PC-3 (cell line): Measurements from ENCODE around the gene CASTOR1. TPM values are rescaled to one million over a fixed set of nuclear protein-coding genes. Genes with fewer than 3 reads are reported as not detected.

Experiments used
- ATAC-seq: fragments of 200-7000 bp; cut with Tn5 transposase; 2 replicates; pipeline ENCODE4 v1.9.1; 2020; ENCODE audit warnings: mild to moderate bottlenecking, moderate library complexity
- BruUV-seq: library from RNA; stranded (reverse); fragments of 400-500 nt; replicated peaks from 2 replicates; lab custom pipeline; 2021; lab: Mats Ljungman, UMichigan
- CTCF ChIA-PET: fragments of 300-600 bp; sonication (Branson Sonifier 250); formaldehyde crosslinking; loops from one replicate; lab custom pipeline; 2022; ENCODE audit warnings: antibody characterized with exemption; lab: Charles Lee
- POLR2A ChIA-PET: fragments of 300-600 bp; sonication (Branson Sonifier 250); formaldehyde crosslinking; loops from one replicate; lab custom pipeline; 2022; ENCODE audit warnings: antibody characterized with exemption; ENCODE audit not compliant: unreplicated experiment; lab: Charles Lee
- DNase-seq: peaks from one replicate; pipeline ENCODE4 v3.0.0-alpha.2; 2015
- H2AFZ ChIP-seq: fragments of 300-600 bp; sonication (generic); 2 replicates; pipeline ENCODE4 v1.6.0; 2016; ENCODE audit warnings: antibody characterized with exemption, low read length
- H3F3A ChIP-seq: fragments of 300-600 bp; sonication (generic); one replicate; pipeline ENCODE4 v1.6.0; 2017; ENCODE audit warnings: antibody characterized with exemption, low read length, control low read depth, mild to moderate bottlenecking; ENCODE audit not compliant: unreplicated experiment
- H3K27ac ChIP-seq: fragments of 300-600 bp; sonication (generic); 2 replicates; pipeline ENCODE4 v1.5.1; 2016; ENCODE audit warnings: mild to moderate bottlenecking, low read length
- H3K27me3 ChIP-seq: fragments of 300-600 bp; sonication (generic); 2 replicates; pipeline ENCODE4 v1.6.1; 2016; ENCODE audit warnings: low read length, mixed read lengths
- H3K36me3 ChIP-seq: fragments of 300-600 bp; sonication (generic); 2 replicates; pipeline ENCODE4 v1.6.1; 2016; ENCODE audit warnings: low read depth, mixed run types, low read length, mixed read lengths
- H3K4me1 ChIP-seq: fragments of 300-600 bp; sonication (generic); 2 replicates; pipeline ENCODE4 v1.5.1; 2016; ENCODE audit warnings: low read length; ENCODE audit not compliant: insufficient read depth
- H3K4me2 ChIP-seq: fragments of 300-600 bp; sonication (generic); 2 replicates; pipeline ENCODE4 v1.6.0; 2016; ENCODE audit warnings: low read length
- H3K4me3 ChIP-seq: fragments of 300-600 bp; sonication (generic); 2 replicates; pipeline ENCODE4 v1.5.1; 2016; ENCODE audit warnings: mild to moderate bottlenecking, low read length, mixed read lengths
- H3K79me2 ChIP-seq: fragments of 300-600 bp; sonication (generic); 2 replicates; pipeline ENCODE4 v1.6.1; 2017; ENCODE audit warnings: low read length, mixed read lengths
- H3K9ac ChIP-seq: fragments of 300-600 bp; sonication (generic); 2 replicates; pipeline ENCODE4 v1.6.0; 2016; ENCODE audit warnings: mild to moderate bottlenecking, low read length
- H3K9me2 ChIP-seq: fragments of 300-600 bp; sonication (generic); replicated peaks from 2 replicates; pipeline ENCODE4 v1.6.1; 2016; ENCODE audit warnings: mixed run types, low read length, mixed read lengths
- H3K9me3 ChIP-seq: fragments of 300-600 bp; sonication (generic); 2 replicates; pipeline ENCODE4 v1.6.1; 2016; ENCODE audit warnings: low read length, mixed read lengths
- H4K20me1 ChIP-seq: fragments of 300-600 bp; sonication (generic); 2 replicates; pipeline ENCODE4 v1.6.1; 2016; ENCODE audit warnings: low read length, mixed read lengths
- EZH2 ChIP-seq: fragments of 300-600 bp; sonication (generic); IDR thresholded peaks from one replicate; pipeline ENCODE4 v1.6.1; 2017; ENCODE audit warnings: antibody characterized with exemption, mild to moderate bottlenecking, low read length; ENCODE audit not compliant: unreplicated experiment
- EZH2phosphoT487 ChIP-seq: fragments of 300-600 bp; sonication (generic); IDR thresholded peaks from 2 replicates; pipeline ENCODE4 v1.6.1; 2018; ENCODE audit warnings: mild to moderate bottlenecking, antibody characterized with exemption, low read length, borderline replicate concordance
- intact Hi-C: fragments of 100-400 bp; cut with micrococcal nuclease; formaldehyde crosslinking; loops from 2 replicates; pipeline ENCODE4 v1.9.0; 2023
- total RNA-seq: library from RNA; depleted of rRNA; stranded (reverse); fragments of >200 nt; gene quantifications from 2 replicates; pipeline ENCODE4 v1.2.3, GENCODE V29; 2014
- TF ChIP-seq, protein P1 (sequence below): fragments of 300-600 bp; sonication (generic); conservative IDR thresholded peaks from 2 replicates; pipeline ENCODE4 v1.5.1; 2017; ENCODE audit warnings: antibody characterized with exemption, low read depth, mild to moderate bottlenecking, low read length

CASTOR1 gene
- total RNA-seq, 1 experiment from 2014 or later: 4.2 TPM

DNA sequence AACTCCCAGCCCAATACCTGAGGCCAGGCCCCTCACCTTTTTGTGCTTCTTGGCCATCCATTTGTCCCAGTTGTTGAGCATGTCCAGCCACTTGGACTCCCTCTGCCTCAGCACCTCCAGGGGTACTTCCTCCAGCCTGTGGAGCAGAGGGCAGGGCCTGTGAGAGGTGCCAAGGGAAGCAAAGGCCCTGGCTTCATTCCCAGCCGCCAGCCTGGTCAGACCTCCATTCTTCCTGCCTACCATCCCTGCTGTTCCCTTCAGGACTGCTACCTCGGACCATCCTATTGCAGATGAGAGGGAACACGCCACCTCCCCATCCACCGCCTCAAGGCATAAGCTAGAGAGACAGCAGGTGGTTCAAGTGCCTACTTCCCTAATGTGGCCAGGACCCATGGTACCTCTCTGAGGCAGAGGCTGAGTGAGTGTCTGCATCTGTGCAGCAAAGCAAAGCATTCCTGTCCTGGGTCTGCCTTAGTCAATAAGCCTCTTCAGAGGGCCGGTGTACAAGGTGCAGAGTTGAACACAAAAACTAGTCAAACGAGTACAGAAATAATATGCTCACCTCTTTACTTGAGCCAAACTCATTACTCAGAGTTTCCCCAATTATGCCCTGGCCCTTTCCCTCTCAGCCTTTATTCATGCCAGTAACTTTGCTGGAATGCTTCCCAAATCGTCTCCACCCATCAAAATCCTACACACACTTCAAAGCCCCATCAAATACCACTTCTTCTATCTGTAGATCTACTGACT is 15.4 kb upstream of the CASTOR1 start:
- CTCF ChIA-PET: no interaction called here

DNA sequence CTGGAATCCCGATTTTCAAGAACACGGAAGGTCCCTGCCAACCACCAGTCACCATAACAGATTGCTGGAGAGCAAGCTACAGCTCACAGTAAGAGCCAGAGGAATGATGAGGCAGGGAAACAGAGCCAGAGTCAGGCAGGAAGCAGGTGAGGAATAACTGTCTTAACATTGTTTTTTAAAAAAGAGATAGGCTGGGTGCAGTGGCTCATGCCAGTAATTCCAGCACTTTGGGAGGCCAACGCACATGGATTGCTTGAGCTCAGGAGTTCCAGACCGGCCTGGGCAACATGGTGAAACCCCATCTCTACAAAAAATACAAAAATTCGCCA is 13.5 kb upstream of the CASTOR1 start:
- Histone ChIP-seq H3K4me2 (peak overlapping the region; percentile 32), H3K36me3 (peaks cover 7% of the 10 kb centered on the region; the same call in 1 of the 2 replicates), H3K9me2 (no peaks in the 10 kb centered on the region), H3K4me1 (peaks cover 80% of the 10 kb centered on the region), H3K4me3 (no peak overlapping the region), H3K27me3 (no peaks in the 10 kb centered on the region), H3K27ac (peak overlapping the region; percentile 97), H3K9me3 (no peaks in the 10 kb centered on the region), H2AFZ (no peak overlapping the region), H4K20me1 (no peaks in the 10 kb centered on the region), H3K9ac (0 out of 2 replicates have a peak overlapping the region, but pooled peaks have one; percentile 15), H3K79me2 (peaks cover 36% of the 10 kb centered on the region), H3F3A (peaks cover 10% of the 10 kb centered on the region)
- TF ChIP-seq EZH2: no peak
- TF ChIP-seq, protein P1, sequence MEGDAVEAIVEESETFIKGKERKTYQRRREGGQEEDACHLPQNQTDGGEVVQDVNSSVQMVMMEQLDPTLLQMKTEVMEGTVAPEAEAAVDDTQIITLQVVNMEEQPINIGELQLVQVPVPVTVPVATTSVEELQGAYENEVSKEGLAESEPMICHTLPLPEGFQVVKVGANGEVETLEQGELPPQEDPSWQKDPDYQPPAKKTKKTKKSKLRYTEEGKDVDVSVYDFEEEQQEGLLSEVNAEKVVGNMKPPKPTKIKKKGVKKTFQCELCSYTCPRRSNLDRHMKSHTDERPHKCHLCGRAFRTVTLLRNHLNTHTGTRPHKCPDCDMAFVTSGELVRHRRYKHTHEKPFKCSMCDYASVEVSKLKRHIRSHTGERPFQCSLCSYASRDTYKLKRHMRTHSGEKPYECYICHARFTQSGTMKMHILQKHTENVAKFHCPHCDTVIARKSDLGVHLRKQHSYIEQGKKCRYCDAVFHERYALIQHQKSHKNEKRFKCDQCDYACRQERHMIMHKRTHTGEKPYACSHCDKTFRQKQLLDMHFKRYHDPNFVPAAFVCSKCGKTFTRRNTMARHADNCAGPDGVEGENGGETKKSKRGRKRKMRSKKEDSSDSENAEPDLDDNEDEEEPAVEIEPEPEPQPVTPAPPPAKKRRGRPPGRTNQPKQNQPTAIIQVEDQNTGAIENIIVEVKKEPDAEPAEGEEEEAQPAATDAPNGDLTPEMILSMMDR: no peak
- no peak for ATAC-seq
- intact Hi-C loops: no loop called here
- POLR2A ChIA-PET: no interaction called here
- no TSS peak for BruUV-seq
- CTCF ChIA-PET: no interaction called here
- no peak for DNase-seq

More for the DNA sequence above, 15.4 kb upstream of the CASTOR1 start:
- peak overlapping the region; percentile 37; the same call in 1 of the 2 replicates for H3K4me3 ChIP-seq
- peaks cover 72% of the 10 kb centered on the region for H3K4me1 ChIP-seq
- TF ChIP-seq EZH2 (no peak), EZH2phosphoT487 (no peak)
- TF ChIP-seq, protein P1: no peak
- DNase-seq: peak; percentile 86
- no peaks in the 10 kb centered on the region for H3K9me2 ChIP-seq
- H3K4me2 ChIP-seq: peak overlapping the region; percentile 64
- peak overlapping the region; percentile 97 for H3K27ac ChIP-seq
- H3K79me2 ChIP-seq: peaks cover 50% of the 10 kb centered on the region
- H3K9ac ChIP-seq: peak overlapping the region; percentile 56
- H2AFZ ChIP-seq: no peak overlapping the region
- POLR2A ChIA-PET: interaction anchor here (0.5 kb wide), 1 partner anchor 18 kb away, joined by 3 read pairs; no protein-coding TSS in a partner anchor
- BruUV-seq: no TSS peak
- H3K36me3 ChIP-seq: peaks cover 7% of the 10 kb centered on the region; the same call in 1 of the 2 replicates
- intact Hi-C loops: no loop called here
- peaks cover 10% of the 10 kb centered on the region for H3F3A ChIP-seq
- H3K9me3 ChIP-seq: no peaks in the 10 kb centered on the region
- H4K20me1 ChIP-seq: no peaks in the 10 kb centered on the region
- no peaks in the 10 kb centered on the region for H3K27me3 ChIP-seq
- peak; percentile 64 for ATAC-seq
